HepG2 (cell line): ENCODE measurements around the gene SIGLEC7. TPM values are rescaled to one million over a fixed set of nuclear protein-coding genes. Genes with fewer than 3 reads are reported as not detected.

ENCODE experiments used
- ATAC-seq: fragments of 200-7000 bp; cut with Tn5 transposase; 3 replicates; pipeline ENCODE4 v1.9.1; 2020; ENCODE audit warnings: mild to moderate bottlenecking, moderate library complexity
- Bru-seq: library from RNA; stranded (reverse); fragments of 400-500 nt; gene quantifications from one replicate; lab custom pipeline; 2021; lab: Mats Ljungman, UMichigan
- BruChase-seq, 2 experiments: library from RNA; stranded (reverse); fragments of 400-500 nt; gene quantifications; one replicate each; lab custom pipeline; 2021; lab: Mats Ljungman, UMichigan
- BruUV-seq: library from RNA; stranded (reverse); fragments of 400-500 nt; replicated peaks from 2 replicates; lab custom pipeline; 2021; lab: Mats Ljungman, UMichigan
- CTCF ChIA-PET: fragments of 300-600 bp; formaldehyde crosslinking; extraction: SDS; loops from one replicate; lab custom pipeline; 2021; ENCODE audit warnings: low total read pairs, inconsistent platforms, low intra/inter-chr PET ratio; lab: Yijun Ruan, JAX
- POLR2A ChIA-PET: fragments of 350-600 bp; sonication (Branson Sonifier 250); formaldehyde crosslinking; loops from one replicate; lab custom pipeline; 2020; ENCODE audit warnings: antibody characterized with exemption, inconsistent platforms; lab: Yijun Ruan, JAX
- DNase-seq: peaks from one replicate; pipeline ENCODE4 v3.0.0-alpha.2; 2015; ENCODE audit warnings: low spot score
- FAIRE-seq: peaks from 3 replicates; lab custom pipeline; 2011; peaks lifted over from hg19 to GRCh38; lab: Jason Lieb, UNC
- H2AFZ ChIP-seq: one replicate; pipeline ENCODE4 v1.6.1; 2011; ENCODE audit warnings: low read length, inconsistent platforms
- H3K27ac ChIP-seq: fragments of 300-600 bp; 3 replicates; pipeline ENCODE4 v1.8.0; 2011; ENCODE audit warnings: mixed run types, mild to moderate bottlenecking, mixed read lengths, low read length, inconsistent platforms; ENCODE audit not compliant: insufficient read depth; ENCODE audit errors: extremely low read length
- H3K27me3 ChIP-seq, 2 experiments: fragments of 200-600 bp in 1 of 2; 2 replicates in 1 of 2; 3 replicates in 1 of 2; pipeline versions ENCODE4 v1.6.0 to v1.8.0; 2011; ENCODE audit warnings: low read length in 2 of 2, mild to moderate bottlenecking in 2 of 2, moderate library complexity in 2 of 2, inconsistent platforms in 1 of 2; ENCODE audit not compliant: insufficient read depth in 2 of 2, control insufficient read depth in 1 of 2
- H3K36me3 ChIP-seq, 2 experiments: fragments of 200-600 bp in 1 of 2; replicated peaks in 1 of 2; 2 replicates in 1 of 2; 3 replicates in 1 of 2; pipeline versions ENCODE4 v1.5.1 to v1.8.0; 2011; ENCODE audit warnings: low read length in 2 of 2, inconsistent platforms in 1 of 2; ENCODE audit not compliant: insufficient read depth in 2 of 2, control insufficient read depth in 1 of 2
- H3K4me1 ChIP-seq: 2 replicates; pipeline ENCODE4 v1.5.1; 2012; ENCODE audit warnings: low read length, inconsistent platforms; ENCODE audit not compliant: insufficient read depth
- H3K4me2 ChIP-seq: 2 replicates; pipeline ENCODE4 v1.6.0; 2011; ENCODE audit warnings: low read depth, low read length, inconsistent platforms
- H3K4me3 ChIP-seq, 3 experiments: fragments of 200-600 bp in 1 of 3; sonication (generic), shearing (Covaris generic) in 1 of 3; replicated peaks in 1 of 3; 2 replicates each; pipeline ENCODE4 v1.5.1; 2011 to 2016; ENCODE audit warnings: low read length in 3 of 3, inconsistent platforms in 2 of 3, low read depth in 2 of 3, mild to moderate bottlenecking in 2 of 3, control low read depth in 1 of 3, mixed read lengths in 1 of 3; ENCODE audit not compliant: insufficient read depth in 1 of 3
- H3K79me2 ChIP-seq: one replicate; pipeline ENCODE4 v1.6.1; 2011; ENCODE audit warnings: low read length, inconsistent platforms; ENCODE audit not compliant: insufficient read depth
- H3K9ac ChIP-seq: 2 replicates; pipeline ENCODE4 v1.6.0; 2011; ENCODE audit warnings: mild to moderate bottlenecking, low read depth, low read length, inconsistent platforms; ENCODE audit not compliant: insufficient read depth
- H3K9me3 ChIP-seq: 2 replicates; pipeline ENCODE4 v1.5.1; 2012; ENCODE audit warnings: mild to moderate bottlenecking, low read length
- H4K20me1 ChIP-seq: 2 replicates; pipeline ENCODE4 v1.6.0; 2011; ENCODE audit warnings: inconsistent platforms, mild to moderate bottlenecking, low read length, moderate library complexity; ENCODE audit not compliant: insufficient read depth
- HNRNPLL ChIP-seq: fragments of 200-400 bp; formaldehyde crosslinking; IDR thresholded peaks from 2 replicates; pipeline ENCODE4 v1.6.1; 2017; ENCODE audit warnings: mild to moderate bottlenecking, low read depth, low read length; ENCODE audit not compliant: poor library complexity, severe bottlenecking
- RBM22 ChIP-seq: fragments of 200-400 bp; formaldehyde crosslinking; optimal IDR thresholded peaks from 2 replicates; pipeline ENCODE3; 2017; ENCODE audit warnings: mild to moderate bottlenecking, low read length, moderate library complexity
- SETDB1 ChIP-seq: sonication (generic); formaldehyde crosslinking; IDR thresholded peaks from 2 replicates; pipeline ENCODE4 v1.5.1; 2020; ENCODE audit warnings: missing genetic modification reagents, mild to moderate bottlenecking, borderline replicate concordance
- ZNF326 ChIP-seq: sonication (generic); formaldehyde crosslinking; IDR thresholded peaks from 2 replicates; pipeline ENCODE4 v1.4.0; 2020; ENCODE audit warnings: missing genetic modification reagents, borderline replicate concordance
- ZNF558 ChIP-seq: sonication (generic); formaldehyde crosslinking; IDR thresholded peaks from 2 replicates; pipeline ENCODE4 v1.9.0; 2022; ENCODE audit warnings: mild to moderate bottlenecking, missing genetic modification reagents, borderline replicate concordance
- ZNF879 ChIP-seq: sonication (generic); formaldehyde crosslinking; IDR thresholded peaks from 2 replicates; pipeline ENCODE4 v1.8.1; 2023; ENCODE audit warnings: missing genetic modification reagents
- ZSCAN31 ChIP-seq: sonication (generic); formaldehyde crosslinking; IDR thresholded peaks from 2 replicates; pipeline ENCODE4 v1.5.0; 2020; ENCODE audit warnings: low read depth, mild to moderate bottlenecking, missing genetic modification reagents
- WGBS: methylation state at CpG from one replicate; pipeline ENCODE4 v1.1.6; 2017; ENCODE audit warnings: low lambda C conversion rate; 5-methylcytosine and 5-hydroxymethylcytosine counted together
- in situ Hi-C: cut with HindIII; loops from 2 replicates; pipeline ENCODE4 v1.10.0; 2017; ENCODE audit warnings: low pct_unique_long_range_greater_than_20kb; ENCODE audit not compliant: extremely low pct_ligation_motif_present
- intact Hi-C: fragments of 100-400 bp; cut with micrococcal nuclease; formaldehyde crosslinking; loops from one replicate; pipeline ENCODE4 v1.10.0; 2022; ENCODE audit not compliant: unreplicated experiment
- long read RNA-seq, 2 experiments: library from RNA in 1 of 2; library from polyadenylated mRNA in 1 of 2; stranded (forward) in 1 of 2; unstranded in 1 of 2; transcript quantifications; one replicate each; pipeline ENCODE4 v2.0.0, GENCODE V29; 2019 to 2022
- polyA minus RNA-seq, 3 experiments: library from RNA; depleted of rRNA, polyadenylated mRNA; stranded (reverse); fragments of >200 nt; gene quantifications; 2 replicates each; pipeline ENCODE4 v1.2.3, GENCODE V29; 2011; ENCODE audit warnings: low replicate concordance in 1 of 3
- polyA plus RNA-seq, 8 experiments: library from polyadenylated mRNA; depleted of rRNA in 3 of 8; stranded (reverse) in 7 of 8; unstranded in 1 of 8; fragments of >200 nt; fragmentation: Illumina TruSeq in 4 of 8; extraction: Trizol in 4 of 8; gene quantifications; 2 replicates each; pipeline versions ENCODE4 v1.2.1 to v1.2.3, GENCODE V29; 2011 to 2016; ENCODE audit warnings: low read depth in 4 of 8, missing spikeins in 1 of 8, mixed read lengths in 1 of 8; ENCODE audit not compliant: insufficient read depth in 1 of 8
- total RNA-seq, 5 experiments: library from RNA; depleted of rRNA; stranded (reverse); fragments of >200 nt; fragmentation: Illumina TruSeq; extraction: Trizol; gene quantifications; 2 replicates each; pipeline ENCODE4 v1.2.3, GENCODE V29; 2016; ENCODE audit warnings: low read depth in 1 of 5
- TF ChIP-seq, protein P1 (sequence below): sonication (generic); formaldehyde crosslinking; IDR thresholded peaks from 2 replicates; pipeline ENCODE4 v1.5.1; 2020; ENCODE audit warnings: missing genetic modification reagents, mild to moderate bottlenecking, borderline replicate concordance
- TF ChIP-seq, protein P2 (sequence below): sonication (generic); formaldehyde crosslinking; IDR thresholded peaks from 2 replicates; pipeline ENCODE4 v1.4.0; 2020; ENCODE audit warnings: missing genetic modification reagents, mild to moderate bottlenecking, borderline replicate concordance

Gene SIGLEC7
- total RNA-seq (2016; rRNA removed; fragmentation: Illumina TruSeq; extraction: Trizol) (not detected in 2 replicates), polyA plus RNA-seq (2011; rRNA removed) (0.17 TPM in 1 of 2 replicates, not detected in the other), polyA minus RNA-seq (2011; rRNA and poly(A)+ RNA removed; ENCODE audit: low replicate concordance) (not detected in 2 replicates), Bru-seq, nascent RNA (not detected), BruChase-seq, experiment 1, labeled RNA remaining after a 6-hour chase (not detected), BruChase-seq, experiment 2, labeled RNA remaining after a 2-hour chase (not detected)
- not detected in 2 replicates for total RNA-seq (2016; cell fraction: cytosol; rRNA removed; fragmentation: Illumina TruSeq; extraction: Trizol; ENCODE audit: low read depth)
- total RNA-seq (2016; cell fraction: insoluble cytoplasmic fraction; rRNA removed; fragmentation: Illumina TruSeq; extraction: Trizol): not detected in 2 replicates
- total RNA-seq (2016; cell fraction: membrane; rRNA removed; fragmentation: Illumina TruSeq; extraction: Trizol): not detected in 2 replicates
- total RNA-seq (2016; cell fraction: nucleus; rRNA removed; fragmentation: Illumina TruSeq; extraction: Trizol): not detected in 2 replicates
- 0.08 TPM in 1 of 2 replicates, not detected in the other for polyA plus RNA-seq (2011; cell fraction: cytosol; rRNA removed)
- polyA plus RNA-seq (2011; cell fraction: nucleus; rRNA removed): not detected in 2 replicates
- polyA plus RNA-seq (2012): not detected in 2 replicates
- not detected in 2 replicates for polyA plus RNA-seq (2016; cell fraction: cytosol; fragmentation: Illumina TruSeq; extraction: Trizol; ENCODE audit: low read depth)
- not detected in 2 replicates for polyA plus RNA-seq (2016; cell fraction: insoluble cytoplasmic fraction; fragmentation: Illumina TruSeq; extraction: Trizol; ENCODE audit: low read depth)
- not detected in 2 replicates for polyA plus RNA-seq (2016; cell fraction: membrane; fragmentation: Illumina TruSeq; extraction: Trizol; ENCODE audit: low read depth)
- polyA plus RNA-seq (2016; cell fraction: nucleus; fragmentation: Illumina TruSeq; extraction: Trizol; ENCODE audit: insufficient read depth, low read depth): not detected in 2 replicates
- not detected in 2 replicates for polyA minus RNA-seq (2011; cell fraction: cytosol; rRNA and poly(A)+ RNA removed)
- polyA minus RNA-seq (2011; cell fraction: nucleus; rRNA and poly(A)+ RNA removed): not detected in 2 replicates
- long read RNA-seq, experiment 1: 0 reads
- long read RNA-seq, experiment 2: 0 reads

DNA sequence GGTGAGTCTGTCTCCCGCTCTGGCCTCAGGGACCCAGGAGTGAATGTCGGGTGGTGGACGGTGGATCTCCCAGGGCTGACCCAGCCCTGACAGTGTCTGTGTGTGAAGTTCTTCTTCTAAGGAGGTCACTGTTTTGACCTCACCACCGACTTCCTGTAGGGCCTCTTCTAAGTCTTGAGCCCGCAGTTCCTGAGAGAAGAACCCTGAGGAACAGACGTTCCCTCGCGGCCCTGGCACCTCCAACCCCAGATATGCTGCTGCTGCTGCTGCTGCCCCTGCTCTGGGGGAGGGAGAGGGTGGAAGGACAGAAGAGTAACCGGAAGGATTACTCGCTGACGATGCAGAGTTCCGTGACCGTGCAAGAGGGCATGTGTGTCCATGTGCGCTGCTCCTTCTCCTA, at the start of gene SIGLEC7:
TSS of gene SIGLEC7 (plus strand) at position 183 of the 400 bp plus-strand sequence. CDS start at position 252, 69 bp downstream.
- H3K79me2 ChIP-seq: no peaks in the 10 kb centered on the region
- BruUV-seq: no TSS peak
- FAIRE-seq (no peak), ATAC-seq (no peak), DNase-seq (no peak)
- no peaks in the 10 kb centered on the region for H4K20me1 ChIP-seq
- in situ Hi-C loops: no loop called here
- H3K4me1 ChIP-seq: no peaks in the 10 kb centered on the region
- no peak within 1 kb of the TSS for H3K4me2 ChIP-seq
- H3K4me3 ChIP-seq: no peak within 1 kb of the TSS
- no peak within 1 kb of the TSS for H2AFZ ChIP-seq
- POLR2A ChIA-PET: no interaction called here
- peaks cover 4 to 56% of the 10 kb centered on the region in 2 experiments; a peak in 4 of 5 replicates for H3K27me3 ChIP-seq
- no peaks in the 10 kb centered on the region for H3K36me3 ChIP-seq
- intact Hi-C loops: no loop called here
- TF ChIP-seq HNRNPLL (no peak), ZNF558 (no peak), SETDB1 (CRISPR knock-in tag) (no peak), ZNF326 (CRISPR knock-in tag) (no peak), RBM22 (no peak), ZSCAN31 (CRISPR knock-in tag) (no peak), ZNF879 (no peak)
- TF ChIP-seq, protein P1, sequence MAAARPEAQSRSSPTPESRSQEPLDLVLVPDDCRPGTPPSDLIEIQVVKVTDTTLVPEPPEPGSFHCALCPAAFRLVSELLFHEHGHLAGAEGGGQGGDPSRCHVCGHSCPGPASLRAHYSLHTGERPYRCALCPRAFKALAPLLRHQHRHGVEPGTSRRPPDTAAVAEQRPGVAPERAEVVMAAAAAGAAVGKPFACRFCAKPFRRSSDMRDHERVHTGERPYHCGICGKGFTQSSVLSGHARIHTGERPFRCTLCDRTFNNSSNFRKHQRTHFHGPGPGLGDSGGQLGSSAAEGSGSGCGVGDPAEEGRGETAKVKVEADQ: no peak
- TF ChIP-seq, protein P2, sequence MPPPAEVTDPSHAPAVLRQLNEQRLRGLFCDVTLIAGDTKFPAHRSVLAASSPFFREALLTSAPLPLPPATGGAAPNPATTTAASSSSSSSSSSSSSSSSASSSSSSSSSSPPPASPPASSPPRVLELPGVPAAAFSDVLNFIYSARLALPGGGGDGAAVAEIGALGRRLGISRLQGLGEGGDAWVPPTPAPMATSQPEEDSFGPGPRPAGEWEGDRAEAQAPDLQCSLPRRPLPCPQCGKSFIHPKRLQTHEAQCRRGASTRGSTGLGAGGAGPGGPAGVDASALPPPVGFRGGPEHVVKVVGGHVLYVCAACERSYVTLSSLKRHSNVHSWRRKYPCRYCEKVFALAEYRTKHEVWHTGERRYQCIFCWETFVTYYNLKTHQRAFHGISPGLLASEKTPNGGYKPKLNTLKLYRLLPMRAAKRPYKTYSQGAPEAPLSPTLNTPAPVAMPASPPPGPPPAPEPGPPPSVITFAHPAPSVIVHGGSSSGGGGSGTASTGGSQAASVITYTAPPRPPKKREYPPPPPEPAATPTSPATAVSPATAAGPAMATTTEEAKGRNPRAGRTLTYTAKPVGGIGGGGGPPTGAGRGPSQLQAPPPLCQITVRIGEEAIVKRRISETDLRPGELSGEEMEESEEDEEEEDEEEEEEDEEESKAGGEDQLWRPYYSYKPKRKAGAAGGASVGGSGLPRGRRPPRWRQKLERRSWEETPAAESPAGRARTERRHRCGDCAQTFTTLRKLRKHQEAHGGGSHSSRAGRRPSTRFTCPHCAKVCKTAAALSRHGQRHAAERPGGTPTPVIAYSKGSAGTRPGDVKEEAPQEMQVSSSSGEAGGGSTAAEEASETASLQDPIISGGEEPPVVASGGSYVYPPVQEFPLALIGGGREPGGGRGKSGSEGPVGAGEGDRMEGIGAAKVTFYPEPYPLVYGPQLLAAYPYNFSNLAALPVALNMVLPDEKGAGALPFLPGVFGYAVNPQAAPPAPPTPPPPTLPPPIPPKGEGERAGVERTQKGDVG: no peak
- TF ChIP-seq, all 625 proteins: peak for 0
- 0% methylated on average over 8 of the region's 14 CpGs for WGBS
- no peak within 1 kb of the TSS for H3K9ac ChIP-seq
- CTCF ChIA-PET: no interaction called here
- H3K27ac ChIP-seq: no peak within 1 kb of the TSS
- H3K9me3 ChIP-seq: no peaks in the 10 kb centered on the region
